ENCODE data around the gene CCBE1.

The CCBE1 gene

GRCh38 chr18:59484131-59484530 lies 213.1 kb downstream of the CCBE1 start:
- H3K27ac ChIP-seq, result no peak overlapping the region
- TF ChIP-seq, protein P1, sequence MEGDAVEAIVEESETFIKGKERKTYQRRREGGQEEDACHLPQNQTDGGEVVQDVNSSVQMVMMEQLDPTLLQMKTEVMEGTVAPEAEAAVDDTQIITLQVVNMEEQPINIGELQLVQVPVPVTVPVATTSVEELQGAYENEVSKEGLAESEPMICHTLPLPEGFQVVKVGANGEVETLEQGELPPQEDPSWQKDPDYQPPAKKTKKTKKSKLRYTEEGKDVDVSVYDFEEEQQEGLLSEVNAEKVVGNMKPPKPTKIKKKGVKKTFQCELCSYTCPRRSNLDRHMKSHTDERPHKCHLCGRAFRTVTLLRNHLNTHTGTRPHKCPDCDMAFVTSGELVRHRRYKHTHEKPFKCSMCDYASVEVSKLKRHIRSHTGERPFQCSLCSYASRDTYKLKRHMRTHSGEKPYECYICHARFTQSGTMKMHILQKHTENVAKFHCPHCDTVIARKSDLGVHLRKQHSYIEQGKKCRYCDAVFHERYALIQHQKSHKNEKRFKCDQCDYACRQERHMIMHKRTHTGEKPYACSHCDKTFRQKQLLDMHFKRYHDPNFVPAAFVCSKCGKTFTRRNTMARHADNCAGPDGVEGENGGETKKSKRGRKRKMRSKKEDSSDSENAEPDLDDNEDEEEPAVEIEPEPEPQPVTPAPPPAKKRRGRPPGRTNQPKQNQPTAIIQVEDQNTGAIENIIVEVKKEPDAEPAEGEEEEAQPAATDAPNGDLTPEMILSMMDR (conservative IDR thresholded peaks at IDR 0.05), result no peak
- no peak for TF ChIP-seq ZFX (IDR thresholded peaks at IDR 0.05)

GRCh38 chr18:59481436-59481835 lies 215.8 kb downstream of the CCBE1 start:
- TF ChIP-seq, protein P1 (conservative IDR thresholded peaks at IDR 0.05), result no peak
- TF ChIP-seq ZFX (IDR thresholded peaks at IDR 0.05), result no peak

GRCh38 chr18:59479776-59480175 lies 217.4 kb downstream of the CCBE1 start:
- TF ChIP-seq ZFX (IDR thresholded peaks at IDR 0.05), result no peak
- TF ChIP-seq, protein P1 (conservative IDR thresholded peaks at IDR 0.05), result no peak

More at GRCh38 chr18:59481436-59481835, 215.8 kb downstream of the CCBE1 start:
- no peak overlapping the region for H3K27ac ChIP-seq

GRCh38 chr18:59478591-59478990 lies 218.6 kb downstream of the CCBE1 start:
- TF ChIP-seq, protein P1 (conservative IDR thresholded peaks at IDR 0.05), result no peak
- TF ChIP-seq ZFX (IDR thresholded peaks at IDR 0.05), result no peak
- H3K27ac ChIP-seq, result no peak overlapping the region

More at GRCh38 chr18:59479776-59480175, 217.4 kb downstream of the CCBE1 start:
- no peak overlapping the region for H3K27ac ChIP-seq

DNA sequence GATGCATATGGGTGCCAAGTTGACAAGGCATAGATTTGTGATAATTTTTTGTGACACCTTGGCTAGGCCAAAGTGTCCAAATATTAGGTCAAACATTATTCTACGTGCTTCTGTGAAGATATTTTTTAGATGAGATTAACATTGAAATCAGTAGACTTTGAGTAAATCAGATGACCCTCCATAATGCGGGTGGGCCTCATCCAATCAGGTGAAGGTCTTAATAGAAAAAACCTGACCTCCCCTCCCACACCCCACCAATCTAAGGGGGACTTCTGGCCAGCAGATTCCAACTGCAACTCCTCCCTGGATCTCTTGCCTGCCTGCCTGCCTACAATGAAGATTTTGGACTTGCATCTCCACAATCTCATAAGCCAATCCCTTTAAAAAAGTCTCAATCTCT lies 219.4 kb downstream of the CCBE1 start:
- H3K27ac ChIP-seq, result no peak overlapping the region
- TF ChIP-seq ZFX (IDR thresholded peaks at IDR 0.05), result no peak
- TF ChIP-seq, protein P1 (conservative IDR thresholded peaks at IDR 0.05), result no peak

GRCh38 chr18:59470561-59471121 lies 226.6 kb downstream of the CCBE1 start:
- no peak overlapping the region for H3K27ac ChIP-seq
- TF ChIP-seq, protein P1 (conservative IDR thresholded peaks at IDR 0.05), result no peak
- no peak for TF ChIP-seq ZFX (IDR thresholded peaks at IDR 0.05)

- TF ChIP-seq, protein P1 (conservative IDR thresholded peaks at IDR 0.05), result no peak
- no peak for TF ChIP-seq ZFX (IDR thresholded peaks at IDR 0.05)
- no peak overlapping the region for H3K27ac ChIP-seq
Observed at GRCh38 chr18:59469463-59470180, 227.6 kb downstream of the CCBE1 start.

All from C4-2B (cell line).